IMR-90 (cell line): ENCODE data around the gene LRP1B. TPM values are rescaled to one million over a fixed set of nuclear protein-coding genes. Genes with fewer than 3 reads are reported as not detected.

Experiments used
- ATAC-seq: fragments of 200-7000 bp; cut with Tn5 transposase; 2 replicates; pipeline ENCODE4 v1.9.1; 2020; ENCODE audit warnings: low read depth, mild to moderate bottlenecking, moderate library complexity
- BruUV-seq: library from RNA; stranded (reverse); fragments of 400-500 nt; replicated peaks from 2 replicates; lab custom pipeline; 2021; lab: Mats Ljungman, UMichigan
- CTCF ChIA-PET: fragments of 300-600 bp; formaldehyde crosslinking; extraction: SDS; loops from one replicate; lab custom pipeline; 2021; ENCODE audit warnings: antibody characterized with exemption; lab: Yijun Ruan, JAX
- POLR2A ChIA-PET: fragments of 300-600 bp; sonication (Branson Sonifier 250); formaldehyde crosslinking; loops from one replicate; lab custom pipeline; 2022; ENCODE audit warnings: antibody characterized with exemption; ENCODE audit not compliant: unreplicated experiment; lab: Charles Lee
- DNase-seq: peaks from one replicate; pipeline ENCODE4 v3.0.0; 2013
- H2AFZ ChIP-seq: replicated peaks from 2 replicates; pipeline ENCODE3; 2013; ENCODE audit warnings: low read length, mild to moderate bottlenecking; ENCODE audit not compliant: poor library complexity
- H2AK5ac ChIP-seq: 2 replicates; pipeline ENCODE4 v1.6.1; 2013; ENCODE audit warnings: low read depth, low read length, inconsistent platforms
- H2AK9ac ChIP-seq: replicated peaks from 2 replicates; pipeline ENCODE3; 2013; ENCODE audit warnings: mild to moderate bottlenecking, low read depth, low read length, moderate library complexity; ENCODE audit not compliant: poor library complexity
- H2BK120ac ChIP-seq: 2 replicates; pipeline ENCODE4 v1.6.1; 2013; ENCODE audit warnings: low read depth, low read length, inconsistent platforms
- H2BK15ac ChIP-seq: 3 replicates; pipeline ENCODE4 v1.6.1; 2013; ENCODE audit warnings: low read depth, low read length, inconsistent platforms
- H2BK20ac ChIP-seq: 2 replicates; pipeline ENCODE4 v1.6.1; 2013; ENCODE audit warnings: low read depth, mild to moderate bottlenecking, inconsistent platforms, low read length, moderate library complexity
- H2BK5ac ChIP-seq: 2 replicates; pipeline ENCODE4 v1.6.1; 2013; ENCODE audit warnings: mild to moderate bottlenecking, low read depth, low read length, inconsistent platforms; ENCODE audit not compliant: poor library complexity, severe bottlenecking
- H3K14ac ChIP-seq: replicated peaks from 2 replicates; pipeline ENCODE4 v1.6.1; 2013; ENCODE audit warnings: low read depth, low read length, inconsistent platforms
- H3K18ac ChIP-seq: 2 replicates; pipeline ENCODE4 v1.6.1; 2013; ENCODE audit warnings: low read depth, low read length, control low read depth
- H3K23ac ChIP-seq: 2 replicates; pipeline ENCODE4 v1.6.1; 2013; ENCODE audit warnings: low read depth, low read length, inconsistent platforms
- H3K27ac ChIP-seq: 2 replicates; pipeline ENCODE4 v1.5.1; 2013; ENCODE audit warnings: mild to moderate bottlenecking, control low read depth, low read length; ENCODE audit not compliant: insufficient read depth
- H3K27me3 ChIP-seq: 2 replicates; pipeline ENCODE4 v1.6.1; 2013; ENCODE audit warnings: low read length; ENCODE audit not compliant: control insufficient read depth, insufficient read depth
- H3K36me3 ChIP-seq: 2 replicates; pipeline ENCODE4 v1.6.1; 2013; ENCODE audit warnings: low read length, mixed read lengths; ENCODE audit not compliant: control insufficient read depth, insufficient read depth
- H3K4ac ChIP-seq: 2 replicates; pipeline ENCODE4 v1.6.1; 2013; ENCODE audit warnings: low read depth, low read length, inconsistent platforms
- H3K4me1 ChIP-seq: 2 replicates; pipeline ENCODE4 v1.6.1; 2013; ENCODE audit warnings: low read length, mixed read lengths; ENCODE audit not compliant: control insufficient read depth, insufficient read depth
- H3K4me2 ChIP-seq: 2 replicates; pipeline ENCODE4 v1.6.1; 2013; ENCODE audit warnings: low read depth, mild to moderate bottlenecking, control low read depth, low read length, moderate library complexity
- H3K4me3 ChIP-seq: 2 replicates; pipeline ENCODE4 v1.5.1; 2013; ENCODE audit warnings: low read depth, mild to moderate bottlenecking, control low read depth, low read length, moderate library complexity; ENCODE audit not compliant: insufficient read depth
- H3K56ac ChIP-seq: 2 replicates; pipeline ENCODE4 v1.6.1; 2013; ENCODE audit warnings: low read length, inconsistent platforms; ENCODE audit not compliant: insufficient read depth; ENCODE audit errors: extremely low read depth
- H3K79me1 ChIP-seq, 2 experiments: 2 replicates each; pipeline ENCODE4 v1.6.1; 2013; ENCODE audit warnings: low read length in 2 of 2, inconsistent platforms in 1 of 2, low read depth in 1 of 2
- H3K9ac ChIP-seq: 2 replicates; pipeline ENCODE4 v1.6.1; 2013; ENCODE audit warnings: low read depth, low read length, control low read depth
- H3K9me1 ChIP-seq: 2 replicates; pipeline ENCODE4 v1.6.1; 2013; ENCODE audit warnings: low read length, inconsistent platforms; ENCODE audit not compliant: insufficient read depth
- H3K9me3 ChIP-seq: 2 replicates; pipeline ENCODE4 v1.6.1; 2013; ENCODE audit warnings: low read length; ENCODE audit not compliant: control insufficient read depth, insufficient read depth
- H4K20me1 ChIP-seq: 2 replicates; pipeline ENCODE4 v1.6.1; 2013; ENCODE audit warnings: low read length, inconsistent platforms; ENCODE audit not compliant: insufficient read depth
- H4K5ac ChIP-seq: 2 replicates; pipeline ENCODE4 v1.6.1; 2013; ENCODE audit warnings: mild to moderate bottlenecking, low read depth, low read length, control low read depth
- H4K8ac ChIP-seq, 2 experiments: 2 replicates each; pipeline ENCODE4 v1.6.1; 2013; ENCODE audit warnings: low read depth in 2 of 2, low read length in 2 of 2, control low read depth in 1 of 2, inconsistent platforms in 1 of 2
- H4K91ac ChIP-seq: 2 replicates; pipeline ENCODE4 v1.6.1; 2013; ENCODE audit warnings: low read depth, low read length, inconsistent platforms; ENCODE audit not compliant: insufficient read depth
- MAFK ChIP-seq: IDR thresholded peaks from 2 replicates; pipeline ENCODE4 v1.6.1; 2012; ENCODE audit warnings: low read depth, low read length, improper control_type of control experiment
- POLR2A ChIP-seq: IDR thresholded peaks from 2 replicates; pipeline ENCODE4 v1.6.1; 2012; ENCODE audit warnings: mild to moderate bottlenecking, low read depth, low read length
- RCOR1 ChIP-seq: IDR thresholded peaks from 2 replicates; pipeline ENCODE4 v1.6.1; 2012; ENCODE audit warnings: mild to moderate bottlenecking, low read length, improper control_type of control experiment; ENCODE audit not compliant: insufficient replicate concordance
- RFX5 ChIP-seq: IDR thresholded peaks from 2 replicates; pipeline ENCODE4 v1.8.0; 2012; ENCODE audit warnings: low read depth, mild to moderate bottlenecking, low read length, moderate library complexity
- WGBS, 2 experiments: methylation state at CpG; one replicate each; pipeline versions ENCODE4 v1.1.5 to v1.1.7; 2013; ENCODE audit warnings: missing lambda C conversion rate in 2 of 2; ENCODE audit not compliant: insufficient read length in 1 of 2; ENCODE audit errors: extremely low coverage in 2 of 2; 5-methylcytosine and 5-hydroxymethylcytosine counted together
- dilution Hi-C: fragments of 300-500 bp; cut with HindIII; formaldehyde crosslinking; loops from one replicate; pipeline ENCODE4 v1.14.3; 2018; ENCODE audit warnings: low sequenced_read_pairs; ENCODE audit not compliant: unreplicated experiment
- in situ Hi-C: fragments of 300-500 bp; cut with MboI; formaldehyde crosslinking; loops from 3 replicates; pipeline ENCODE4 v1.14.3; 2019; ENCODE audit warnings: low sequenced_read_pairs, inconsistent platforms, mixed read lengths
- intact Hi-C: fragments of 100-400 bp; cut with micrococcal nuclease; formaldehyde crosslinking; loops from 2 replicates; pipeline ENCODE4 v1.10.0; 2022
- polyA plus RNA-seq, 3 experiments: library from polyadenylated mRNA; depleted of rRNA; stranded (reverse); fragments of >200 nt; gene quantifications; 2 replicates each; pipeline ENCODE4 v1.2.3, GENCODE V29; 2012; ENCODE audit warnings: low replicate concordance in 1 of 3
- total RNA-seq: library from RNA; depleted of rRNA; stranded (reverse); fragments of >200 nt; gene quantifications from 2 replicates; pipeline ENCODE4 v1.2.3, GENCODE V29; 2012
- TF ChIP-seq, protein P1 (sequence below): conservative IDR thresholded peaks from 2 replicates; pipeline ENCODE4 v1.5.1; 2012; ENCODE audit warnings: mild to moderate bottlenecking, low read depth, low read length, improper control_type of control experiment

The LRP1B gene
- total and polyA plus RNA-seq, 2 of the 4 experiments (the other 2 are of a cell fraction) = under 0.01 to 0.02 TPM

GRCh38 chr2:141038341-141038740 lies 1092.5 kb downstream of the LRP1B start:
- H3K14ac ChIP-seq = no peak overlapping the region
- no peak overlapping the region for H3K4ac ChIP-seq
- no peak overlapping the region for H4K8ac ChIP-seq
- H2AK5ac ChIP-seq = no peak overlapping the region
- TF ChIP-seq RFX5 (no peak), MAFK (no peak), POLR2A (no peak), RCOR1 (no peak)
- TF ChIP-seq, protein P1, sequence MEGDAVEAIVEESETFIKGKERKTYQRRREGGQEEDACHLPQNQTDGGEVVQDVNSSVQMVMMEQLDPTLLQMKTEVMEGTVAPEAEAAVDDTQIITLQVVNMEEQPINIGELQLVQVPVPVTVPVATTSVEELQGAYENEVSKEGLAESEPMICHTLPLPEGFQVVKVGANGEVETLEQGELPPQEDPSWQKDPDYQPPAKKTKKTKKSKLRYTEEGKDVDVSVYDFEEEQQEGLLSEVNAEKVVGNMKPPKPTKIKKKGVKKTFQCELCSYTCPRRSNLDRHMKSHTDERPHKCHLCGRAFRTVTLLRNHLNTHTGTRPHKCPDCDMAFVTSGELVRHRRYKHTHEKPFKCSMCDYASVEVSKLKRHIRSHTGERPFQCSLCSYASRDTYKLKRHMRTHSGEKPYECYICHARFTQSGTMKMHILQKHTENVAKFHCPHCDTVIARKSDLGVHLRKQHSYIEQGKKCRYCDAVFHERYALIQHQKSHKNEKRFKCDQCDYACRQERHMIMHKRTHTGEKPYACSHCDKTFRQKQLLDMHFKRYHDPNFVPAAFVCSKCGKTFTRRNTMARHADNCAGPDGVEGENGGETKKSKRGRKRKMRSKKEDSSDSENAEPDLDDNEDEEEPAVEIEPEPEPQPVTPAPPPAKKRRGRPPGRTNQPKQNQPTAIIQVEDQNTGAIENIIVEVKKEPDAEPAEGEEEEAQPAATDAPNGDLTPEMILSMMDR = no peak
- H3K56ac ChIP-seq = no peak overlapping the region
- no peaks in the 10 kb centered on the region for H3K9me3 ChIP-seq
- no peak overlapping the region for H4K91ac ChIP-seq
- H2BK120ac ChIP-seq = no peak overlapping the region
- ChIA-PET CTCF (interaction anchor here (0.8 kb wide), 1 partner anchor 169 kb away, joined by 3 read pairs; no protein-coding TSS in a partner anchor), POLR2A (no interaction called here)
- DNase-seq = no peak
- no peaks in the 10 kb centered on the region for H3K9me1 ChIP-seq
- H3K9ac ChIP-seq = no peak overlapping the region
- no peak overlapping the region for H3K27ac ChIP-seq
- H3K79me1 ChIP-seq = no peaks in the 10 kb centered on the region
- H4K20me1 ChIP-seq = no peaks in the 10 kb centered on the region
- H2AK9ac ChIP-seq = no peak overlapping the region
- no peak overlapping the region for H2BK5ac ChIP-seq
- H2AFZ ChIP-seq = no peak overlapping the region
- no CpG with 5 or more reads among the region's 2 CpGs for WGBS, 2 experiments
- H3K27me3 ChIP-seq = no peaks in the 10 kb centered on the region
- in situ Hi-C loops (no loop called here), dilution Hi-C loops (no loop called here), intact Hi-C loops (no loop called here)
- no peak overlapping the region for H3K4me3 ChIP-seq
- H2BK20ac ChIP-seq = no peak overlapping the region
- no peak overlapping the region for H2BK15ac ChIP-seq
- no peak for ATAC-seq
- no TSS peak for BruUV-seq
- H3K18ac ChIP-seq = no peak overlapping the region
- no peaks in the 10 kb centered on the region for H3K36me3 ChIP-seq
- H3K4me2 ChIP-seq = no peak overlapping the region
- H4K5ac ChIP-seq = no peak overlapping the region
- H3K4me1 ChIP-seq = peaks cover 3% of the 10 kb centered on the region; the same call in 1 of the 2 replicates
- no peak overlapping the region for H3K23ac ChIP-seq
